Duodenal mucosa (tissue), 2 donors: ENCODE measurements around the gene FOSL2.

Experiments used
- H3K27ac ChIP-seq: one replicate; pipeline ENCODE4 v1.7.0; 2013; ENCODE audit warnings: low read depth, low read length
- H3K27me3 ChIP-seq, 2 donors: one replicate each; pipeline ENCODE4 v1.7.0; 2013; ENCODE audit warnings: low read length in 2 of 2, control low read depth in 1 of 2; ENCODE audit not compliant: insufficient read depth in 2 of 2, control insufficient read depth in 1 of 2
- H3K36me3 ChIP-seq, 2 donors: one replicate each; pipeline ENCODE4 v1.7.0; 2013; ENCODE audit warnings: low read length in 2 of 2, control low read depth in 1 of 2; ENCODE audit not compliant: insufficient read depth in 2 of 2, control insufficient read depth in 1 of 2
- H3K4me1 ChIP-seq, 2 donors: one replicate each; pipeline ENCODE4 v1.7.0; 2013; ENCODE audit warnings: low read length in 2 of 2, control low read depth in 1 of 2; ENCODE audit not compliant: insufficient read depth in 2 of 2, control insufficient read depth in 1 of 2
- H3K4me3 ChIP-seq, 2 donors: one replicate each; pipeline ENCODE4 v1.7.0; 2013; ENCODE audit warnings: low read length in 2 of 2, low read depth in 1 of 2
- H3K9ac ChIP-seq, 2 donors: one replicate each; pipeline ENCODE4 v1.7.0; 2013; ENCODE audit warnings: low read length in 2 of 2, low read depth in 1 of 2
- H3K9me3 ChIP-seq, 2 donors: one replicate each; pipeline ENCODE4 v1.7.0; 2013; ENCODE audit warnings: low read length in 2 of 2, control low read depth in 1 of 2; ENCODE audit not compliant: control insufficient read depth in 1 of 2

The FOSL2 gene

DNA sequence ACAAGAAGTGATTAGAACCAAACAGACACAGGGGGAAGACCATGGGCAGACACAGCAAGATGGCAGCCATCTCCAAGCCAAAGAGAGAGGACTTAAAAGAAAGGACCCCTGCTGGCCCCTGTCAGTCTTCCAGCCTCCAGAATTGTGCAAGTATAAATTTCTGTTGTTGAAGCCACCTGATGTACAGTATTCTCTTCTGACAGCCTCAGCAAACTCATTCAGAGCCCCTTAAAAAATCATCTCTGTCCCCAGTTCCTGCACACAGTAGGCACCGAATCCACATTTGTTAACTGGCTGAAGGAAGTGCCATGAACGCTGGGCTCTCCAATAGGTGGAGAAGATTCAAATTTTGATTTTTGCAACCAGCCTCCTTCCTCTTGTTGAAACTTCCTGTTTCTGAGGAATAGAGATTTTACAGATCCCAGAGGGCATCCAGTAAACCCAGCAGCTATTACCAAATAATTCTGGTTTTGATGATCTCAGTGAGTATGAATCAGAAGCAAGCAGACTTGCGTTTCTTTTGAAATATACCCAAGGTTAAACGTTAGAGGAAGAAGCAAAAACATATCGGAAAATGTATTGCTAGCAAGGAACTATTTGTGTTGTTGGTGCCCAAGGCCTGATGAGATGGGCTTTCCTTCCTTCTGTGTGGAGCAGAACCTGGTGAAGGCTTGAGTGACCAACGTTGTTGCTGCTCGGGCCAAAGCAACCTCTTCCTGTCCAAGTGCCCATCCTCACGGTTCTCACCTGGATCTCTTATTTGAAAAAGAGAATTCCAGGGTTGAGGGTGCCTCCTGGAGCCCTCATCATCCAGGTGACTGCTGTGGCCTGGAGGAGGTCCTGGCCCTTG, 55.5 kb downstream of the FOSL2 start:
- Histone ChIP-seq H3K4me1 (no peaks in the 10 kb centered on the region), H3K9me3 (no peaks in the 10 kb centered on the region), H3K36me3 (no peaks in the 10 kb centered on the region), H3K9ac (no peak overlapping the region), H3K27ac (no peak overlapping the region), H3K27me3 (no peaks in the 10 kb centered on the region), H3K4me3 (no peak overlapping the region)

GRCh38 chr2:28448793-28449100, 56.1 kb downstream of the FOSL2 start:
- H3K36me3 ChIP-seq, result no peaks in the 10 kb centered on the region
- H3K9me3 ChIP-seq, result no peaks in the 10 kb centered on the region
- H3K4me1 ChIP-seq, result no peaks in the 10 kb centered on the region
- no peak overlapping the region for H3K4me3 ChIP-seq
- no peaks in the 10 kb centered on the region for H3K27me3 ChIP-seq
- no peak overlapping the region for H3K27ac ChIP-seq
- no peak overlapping the region for H3K9ac ChIP-seq

DNA sequence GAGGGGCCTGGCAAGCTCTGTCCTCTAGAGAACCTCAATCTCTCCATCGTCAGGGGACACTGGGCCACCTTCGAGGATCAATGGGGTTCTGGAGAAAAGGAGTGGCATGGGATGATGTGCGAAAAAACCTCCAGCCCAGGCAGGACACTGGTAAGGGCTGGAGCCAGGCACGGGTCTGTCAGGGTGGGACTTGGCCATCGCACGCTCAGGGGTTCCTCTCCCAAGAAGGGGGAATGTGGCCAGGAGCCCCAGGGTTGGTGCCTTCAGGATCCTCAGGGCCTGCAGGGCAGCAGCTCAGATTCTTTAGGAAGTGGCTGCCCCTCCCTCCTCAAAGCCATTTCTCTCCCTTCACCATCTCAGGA, 56.4 kb downstream of the FOSL2 start:
- H3K9me3 ChIP-seq, result no peaks in the 10 kb centered on the region
- H3K36me3 ChIP-seq, result no peaks in the 10 kb centered on the region
- H3K27me3 ChIP-seq, result no peaks in the 10 kb centered on the region
- no peak overlapping the region for H3K9ac ChIP-seq
- no peak overlapping the region for H3K4me3 ChIP-seq
- H3K27ac ChIP-seq, result no peak overlapping the region
- no peaks in the 10 kb centered on the region for H3K4me1 ChIP-seq

- Histone ChIP-seq H3K9me3 (no peaks in the 10 kb centered on the region), H3K9ac (no peak overlapping the region), H3K4me3 (no peak overlapping the region), H3K27ac (no peak overlapping the region), H3K4me1 (no peaks in the 10 kb centered on the region), H3K36me3 (no peaks in the 10 kb centered on the region), H3K27me3 (no peaks in the 10 kb centered on the region)
These were observed 57.1 kb downstream of the FOSL2 start for GRCh38 chr2:28449488-28450395.

DNA sequence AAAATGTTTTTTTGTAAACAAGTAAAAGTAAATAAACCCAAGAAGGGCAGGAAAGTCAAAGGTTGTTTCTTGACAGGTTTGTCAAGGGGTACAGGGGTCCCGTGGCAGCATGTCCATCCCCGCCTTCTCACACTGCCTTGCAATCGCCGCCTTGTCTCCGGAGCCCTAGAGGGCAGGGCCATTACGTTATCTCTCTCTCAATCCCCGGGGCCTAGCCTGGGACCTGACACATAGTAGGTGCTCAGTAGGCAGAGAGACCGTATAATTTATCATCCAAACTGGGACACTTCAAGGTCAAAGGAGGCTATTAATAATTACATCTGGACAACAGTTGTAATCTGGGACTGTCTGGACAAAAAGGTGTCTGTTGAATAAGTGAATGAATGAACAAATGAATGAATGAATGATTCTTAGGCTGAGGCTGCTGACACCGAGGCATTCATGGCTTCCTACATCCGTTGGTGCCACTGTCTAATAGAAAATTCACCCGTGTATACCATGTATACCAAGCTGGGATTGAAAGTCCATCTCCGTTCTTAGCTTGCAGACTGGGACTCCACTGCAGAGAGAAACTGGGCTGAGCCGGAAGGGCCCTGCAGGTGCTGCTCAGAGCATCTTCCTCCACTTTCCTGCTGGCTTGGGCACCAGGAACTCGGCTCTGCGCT, 58.4 kb downstream of the FOSL2 start:
- Histone ChIP-seq H3K36me3 (no peaks in the 10 kb centered on the region), H3K9me3 (no peaks in the 10 kb centered on the region)

DNA sequence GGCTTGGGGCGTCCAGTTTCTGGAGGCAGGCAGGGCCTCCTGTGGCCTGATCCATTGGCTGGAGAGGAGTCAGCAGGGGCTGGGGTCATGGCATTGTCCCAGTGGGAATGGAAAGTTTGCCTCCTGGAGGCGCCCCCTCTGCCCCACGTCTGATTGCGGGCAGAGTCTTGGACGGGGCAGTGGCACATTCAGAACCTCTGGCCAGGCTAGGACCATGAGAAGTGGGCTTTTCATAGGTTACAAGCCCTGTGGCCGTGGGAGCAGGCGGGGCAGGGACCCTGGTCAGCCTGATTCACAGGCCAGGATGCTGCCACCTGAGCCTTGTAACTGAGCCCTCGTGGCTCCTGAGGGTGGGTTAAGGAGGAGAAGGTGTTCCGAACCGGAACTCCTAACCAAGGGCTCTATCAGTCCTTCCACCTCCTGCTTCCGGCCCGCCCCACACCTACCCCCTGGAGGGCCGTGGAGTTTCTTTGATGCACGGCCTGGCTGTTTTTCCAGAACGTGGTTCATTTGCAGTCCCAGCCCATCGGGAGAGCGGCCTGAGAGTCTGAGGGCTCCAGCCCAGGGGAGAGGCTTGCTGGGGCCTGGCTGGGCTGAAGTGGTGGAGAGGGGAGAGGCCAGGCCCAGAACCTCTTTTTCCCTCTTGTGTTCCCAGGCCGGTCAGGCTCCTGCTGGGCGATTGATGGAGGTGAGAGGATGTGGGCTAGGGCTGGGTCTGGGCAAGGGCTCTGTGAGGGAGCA, 59.3 kb downstream of the FOSL2 start:
- H3K27me3 ChIP-seq, result no peaks in the 10 kb centered on the region
- H3K9me3 ChIP-seq, result no peaks in the 10 kb centered on the region
- no peaks in the 10 kb centered on the region for H3K4me1 ChIP-seq
- H3K27ac ChIP-seq, result no peak overlapping the region
- H3K9ac ChIP-seq, result no peak overlapping the region
- no peak overlapping the region for H3K4me3 ChIP-seq
- H3K36me3 ChIP-seq, result no peaks in the 10 kb centered on the region

More for the DNA sequence above, 58.4 kb downstream of the FOSL2 start:
- no peaks in the 10 kb centered on the region for H3K27me3 ChIP-seq
- no peak overlapping the region for H3K27ac ChIP-seq
- no peak overlapping the region for H3K9ac ChIP-seq
- H3K4me1 ChIP-seq, result no peaks in the 10 kb centered on the region
- H3K4me3 ChIP-seq, result no peak overlapping the region

DNA sequence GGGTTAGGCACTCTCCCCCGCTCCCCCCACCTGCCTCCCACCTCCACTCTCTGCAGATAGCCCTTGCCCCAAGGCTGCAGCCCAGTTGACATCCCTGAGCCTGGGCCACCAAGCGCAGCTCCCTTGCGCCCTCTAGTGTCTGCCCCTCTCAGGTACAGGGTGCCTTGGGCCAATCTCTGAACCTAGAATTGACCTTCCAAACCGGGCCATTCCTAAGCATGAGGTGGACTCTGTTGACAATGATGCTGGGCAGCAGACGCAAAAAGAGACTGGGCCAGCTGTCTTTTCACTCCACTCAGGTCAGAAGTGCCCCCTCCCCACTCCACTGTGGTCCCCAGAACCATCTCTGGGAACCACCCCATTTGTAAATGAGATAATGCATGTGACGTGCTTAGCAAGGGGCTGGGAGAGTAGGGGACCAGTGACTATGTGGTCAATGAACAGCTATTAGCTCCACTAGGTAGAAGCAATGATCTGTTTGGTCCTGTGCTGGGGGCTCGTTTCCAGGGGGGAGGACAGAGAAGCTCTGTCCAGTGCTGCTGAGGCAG, 60.0 kb downstream of the FOSL2 start:
- Histone ChIP-seq H3K27me3 (no peaks in the 10 kb centered on the region), H3K9ac (no peak overlapping the region), H3K9me3 (no peaks in the 10 kb centered on the region), H3K36me3 (no peaks in the 10 kb centered on the region), H3K27ac (no peak overlapping the region), H3K4me3 (no peak overlapping the region), H3K4me1 (no peaks in the 10 kb centered on the region)

- Histone ChIP-seq H3K27ac (no peak overlapping the region), H3K4me1 (no peaks in the 10 kb centered on the region), H3K9ac (no peak overlapping the region), H3K36me3 (no peaks in the 10 kb centered on the region), H3K27me3 (no peaks in the 10 kb centered on the region), H3K4me3 (no peak overlapping the region), H3K9me3 (no peaks in the 10 kb centered on the region)
These were observed 60.7 kb downstream of the FOSL2 start for GRCh38 chr2:28453396-28453795.

GRCh38 chr2:28454016-28454930, 61.6 kb downstream of the FOSL2 start:
- Histone ChIP-seq H3K4me3 (no peak overlapping the region), H3K27ac (no peak overlapping the region), H3K9ac (no peak overlapping the region), H3K36me3 (no peaks in the 10 kb centered on the region), H3K9me3 (no peaks in the 10 kb centered on the region), H3K4me1 (no peaks in the 10 kb centered on the region), H3K27me3 (no peaks in the 10 kb centered on the region)
